WI38 (cell line): ENCODE data around the gene CDC14B.
A peak's percentile ranks its signal among the peaks of the same experiment; 100 is the strongest.

ENCODE experiments used
- H3K4me3 ChIP-seq: 2 replicates; pipeline ENCODE4 v1.5.1; 2011; ENCODE audit warnings: low read depth, mild to moderate bottlenecking, control low read depth, low read length
- TF ChIP-seq, protein P1 (sequence below): IDR thresholded peaks from 2 replicates; pipeline ENCODE4 v1.5.1; 2012; ENCODE audit warnings: low read depth, mild to moderate bottlenecking, control low read depth, low read length

CDC14B gene

DNA sequence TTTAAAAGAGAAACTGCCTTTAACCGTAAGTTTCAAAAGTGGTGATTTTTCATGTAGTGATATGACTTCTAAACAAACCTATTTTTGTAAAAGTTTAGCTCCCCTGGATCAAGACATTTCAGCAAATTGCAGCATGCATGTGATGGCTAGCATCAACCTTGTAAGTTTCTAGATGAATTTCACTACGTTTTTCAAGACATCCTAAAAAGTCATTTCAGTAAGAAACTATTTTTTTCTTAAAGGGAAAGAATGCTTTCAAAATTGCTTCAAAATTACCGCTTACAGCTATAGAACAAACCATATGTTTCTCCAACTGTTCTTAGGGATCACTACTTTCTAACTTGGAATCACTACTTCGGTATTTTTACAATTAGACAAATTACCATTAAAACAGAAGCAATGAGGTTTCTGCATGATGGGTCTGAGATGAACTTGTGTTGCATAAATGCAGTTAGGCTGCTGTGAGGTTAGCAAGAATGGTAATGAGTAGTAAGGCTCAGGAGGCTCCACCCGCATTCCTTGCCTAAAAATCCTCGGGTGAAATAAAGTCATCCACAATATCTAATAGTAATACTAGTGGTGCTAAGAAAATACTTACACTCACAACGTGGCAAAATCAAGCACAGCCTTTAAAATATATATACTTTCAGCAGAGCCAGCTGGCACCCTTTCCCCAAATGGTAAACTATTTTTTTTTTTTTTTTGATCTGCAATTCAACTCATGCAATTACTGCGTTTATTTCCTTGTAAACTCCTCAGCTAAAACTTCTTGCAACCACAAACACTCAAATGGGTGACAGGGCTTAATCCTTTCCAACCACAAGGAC lies 53.8 kb downstream of the CDC14B start:
- peak overlapping the region; percentile 69 for H3K4me3 ChIP-seq
- TF ChIP-seq, protein P1, sequence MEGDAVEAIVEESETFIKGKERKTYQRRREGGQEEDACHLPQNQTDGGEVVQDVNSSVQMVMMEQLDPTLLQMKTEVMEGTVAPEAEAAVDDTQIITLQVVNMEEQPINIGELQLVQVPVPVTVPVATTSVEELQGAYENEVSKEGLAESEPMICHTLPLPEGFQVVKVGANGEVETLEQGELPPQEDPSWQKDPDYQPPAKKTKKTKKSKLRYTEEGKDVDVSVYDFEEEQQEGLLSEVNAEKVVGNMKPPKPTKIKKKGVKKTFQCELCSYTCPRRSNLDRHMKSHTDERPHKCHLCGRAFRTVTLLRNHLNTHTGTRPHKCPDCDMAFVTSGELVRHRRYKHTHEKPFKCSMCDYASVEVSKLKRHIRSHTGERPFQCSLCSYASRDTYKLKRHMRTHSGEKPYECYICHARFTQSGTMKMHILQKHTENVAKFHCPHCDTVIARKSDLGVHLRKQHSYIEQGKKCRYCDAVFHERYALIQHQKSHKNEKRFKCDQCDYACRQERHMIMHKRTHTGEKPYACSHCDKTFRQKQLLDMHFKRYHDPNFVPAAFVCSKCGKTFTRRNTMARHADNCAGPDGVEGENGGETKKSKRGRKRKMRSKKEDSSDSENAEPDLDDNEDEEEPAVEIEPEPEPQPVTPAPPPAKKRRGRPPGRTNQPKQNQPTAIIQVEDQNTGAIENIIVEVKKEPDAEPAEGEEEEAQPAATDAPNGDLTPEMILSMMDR = no peak

DNA sequence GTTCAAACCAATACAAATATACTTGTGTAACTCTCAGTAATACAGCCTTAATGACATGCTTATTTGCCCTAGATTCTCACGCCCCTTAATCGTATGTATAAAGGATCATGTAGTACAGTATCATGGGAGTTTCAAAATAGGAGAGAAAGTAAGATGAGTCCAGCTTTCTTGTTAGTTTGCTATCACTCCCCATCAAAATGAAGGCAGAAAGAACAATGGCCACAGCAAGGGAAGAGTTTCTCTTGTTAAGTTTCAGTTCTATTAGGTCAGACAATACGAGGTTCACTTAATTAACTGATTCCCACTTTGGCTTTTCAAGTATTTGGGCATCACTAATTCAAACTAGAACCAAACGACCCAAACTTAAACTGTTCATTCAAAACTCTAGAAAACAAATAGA lies 55.4 kb downstream of the CDC14B start:
- H3K4me3 ChIP-seq = no peak overlapping the region

DNA sequence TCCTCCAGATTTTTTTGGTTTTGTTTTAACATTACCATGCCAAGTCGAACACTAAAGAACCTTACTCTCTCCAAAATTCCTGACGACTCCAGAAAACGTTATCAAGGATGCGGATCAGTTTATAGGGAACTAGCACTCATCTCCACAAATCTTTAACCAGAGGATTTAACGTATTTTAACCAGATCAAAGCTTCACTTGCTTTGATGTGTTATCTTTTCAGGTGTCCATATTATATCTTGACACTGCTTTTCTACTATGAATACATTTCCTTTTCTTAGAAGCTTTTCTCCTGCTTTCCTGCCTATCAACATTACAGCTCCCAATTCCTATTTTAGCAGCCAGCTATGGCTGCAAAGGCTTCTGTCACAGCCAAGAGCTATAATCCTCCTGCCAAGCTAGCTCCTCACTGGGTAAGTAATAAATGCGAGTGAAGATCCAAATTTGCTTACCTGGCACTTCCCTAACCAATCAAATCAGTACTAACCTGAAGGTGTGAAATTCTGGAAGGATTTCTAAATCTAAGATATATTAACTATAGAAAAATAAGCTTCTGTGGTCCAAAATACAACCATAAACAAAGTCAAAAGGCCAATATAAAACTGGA lies 60.2 kb downstream of the CDC14B start:
- TF ChIP-seq, protein P1 = no peak

More for the DNA sequence above, 55.4 kb downstream of the CDC14B start:
- TF ChIP-seq, protein P1 = no peak

DNA sequence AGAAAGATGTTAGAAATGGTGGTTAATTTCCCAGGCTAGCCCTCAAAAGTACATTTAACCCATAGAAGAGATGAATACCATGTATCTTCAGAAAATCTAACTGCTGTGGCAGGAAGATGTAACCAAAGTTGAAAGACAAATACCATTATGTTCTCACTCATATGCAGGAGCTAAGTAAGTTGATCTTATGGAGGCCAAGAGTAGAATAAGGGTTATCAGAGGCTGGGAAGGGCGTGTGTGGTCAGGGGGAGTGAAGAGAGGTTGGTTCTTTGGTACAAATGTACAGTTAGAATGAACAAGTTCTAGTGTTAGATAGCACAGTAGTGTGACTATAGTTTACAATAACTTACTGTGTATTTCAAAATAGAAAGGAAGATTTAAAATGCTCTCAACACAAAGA lies 61.7 kb downstream of the CDC14B start:
- no peak overlapping the region for H3K4me3 ChIP-seq
- TF ChIP-seq, protein P1 = no peak

More for the DNA sequence above, 60.2 kb downstream of the CDC14B start:
- no peak overlapping the region for H3K4me3 ChIP-seq

DNA sequence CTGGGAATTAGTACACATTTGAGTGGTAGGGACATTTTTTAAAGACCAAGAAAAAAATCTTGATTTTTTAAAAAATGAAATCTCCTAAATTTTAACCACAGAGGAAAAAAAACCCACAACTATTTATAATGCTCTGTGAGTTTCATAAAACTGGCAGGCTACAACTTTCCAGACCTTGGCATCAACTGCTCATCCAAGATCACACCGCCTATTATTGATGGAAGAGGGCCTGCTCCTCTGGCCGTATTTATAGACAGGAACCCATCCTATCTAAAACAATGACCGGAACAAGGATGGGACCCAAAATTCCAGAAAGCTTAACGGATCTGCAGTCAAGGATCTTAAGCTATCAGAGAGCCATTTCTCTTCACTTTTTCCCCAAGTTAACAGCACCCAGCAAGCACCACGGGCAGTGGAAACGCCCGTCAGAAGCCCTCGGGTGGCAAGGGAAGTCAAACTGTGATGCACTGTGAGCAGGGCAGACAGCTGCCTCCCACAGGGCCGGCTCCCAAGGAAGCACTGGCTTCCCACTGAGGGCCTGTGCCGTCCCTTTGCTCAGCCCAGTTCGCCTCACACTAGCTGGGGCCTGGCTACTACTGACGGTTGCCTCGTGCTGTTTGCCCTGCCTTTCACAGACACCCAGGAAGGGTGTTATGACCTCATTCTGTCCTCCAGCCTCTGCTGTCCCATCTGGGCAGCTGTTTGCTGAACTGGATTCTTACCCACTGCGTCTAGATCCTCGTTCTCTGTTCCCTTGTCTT lies 62.8 kb downstream of the CDC14B start:
- TF ChIP-seq, protein P1 = no peak
- no peak overlapping the region for H3K4me3 ChIP-seq

DNA sequence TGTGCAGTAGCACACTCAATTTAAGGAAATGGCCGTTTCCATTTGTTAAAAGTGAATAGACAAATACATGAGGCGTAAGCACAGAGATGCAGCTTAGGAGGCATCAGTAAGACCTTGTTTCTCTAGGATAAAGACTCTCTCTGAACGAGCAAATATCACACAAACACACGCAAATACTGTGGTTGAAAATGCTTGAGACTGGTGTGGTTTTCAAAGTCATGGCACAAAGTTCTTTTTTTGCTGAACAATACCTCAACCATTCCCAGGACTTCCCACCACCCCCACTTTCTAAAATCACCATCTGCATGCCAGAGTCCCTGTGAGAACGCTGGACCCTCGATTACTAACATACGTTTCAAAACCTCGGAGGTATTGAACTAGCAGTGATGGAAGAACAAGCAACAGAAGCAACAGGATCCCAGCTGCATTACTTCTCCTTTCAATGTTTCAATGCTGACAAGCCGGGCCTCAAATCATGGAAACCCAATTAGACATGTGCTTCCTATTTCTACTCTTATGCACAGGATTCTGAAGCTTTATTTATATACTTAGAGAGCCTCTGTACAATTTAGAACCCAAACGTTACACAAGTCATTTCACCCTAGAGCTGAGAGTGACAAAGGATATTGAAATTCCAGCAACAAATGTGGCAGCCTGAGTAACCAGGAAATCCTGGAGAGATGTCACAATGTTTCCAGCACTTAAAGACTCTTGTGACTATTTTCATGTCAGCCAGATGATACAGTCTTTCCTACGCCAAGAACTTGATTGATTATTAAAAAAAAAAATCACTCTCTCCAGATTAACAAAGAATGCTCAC lies 63.9 kb downstream of the CDC14B start:
- TF ChIP-seq, protein P1 = no peak
- H3K4me3 ChIP-seq = no peak overlapping the region
